A549 (cell line): ENCODE measurements around the gene TTC28. TPM values are rescaled to one million over a fixed set of nuclear protein-coding genes. Genes with fewer than 3 reads are reported as not detected.
"Not testable (repeated sequence)": the region's sequence is repeated elsewhere in the genome, so short reads cannot be mapped to it uniquely, and the experiment has no call there.

Source experiments
- ATAC-seq, 2 experiments: fragments of 200-7000 bp in 1 of 2; fragments of >200 bp in 1 of 2; cut with Nextera tagmentation in 1 of 2; cut with Tn5 transposase in 1 of 2; 3 replicates each; pipeline versions ENCODE4 v1.8.0 to v1.9.1; 2018 to 2020; ENCODE audit warnings: mild to moderate bottlenecking in 1 of 2, moderate library complexity in 1 of 2
- CTCF ChIA-PET: fragments of 300-600 bp; sonication (Branson Sonifier 250); formaldehyde crosslinking; extraction: SDS; loops from one replicate; lab custom pipeline; 2021; ENCODE audit warnings: antibody characterized with exemption, inconsistent platforms; lab: Yijun Ruan, JAX
- POLR2A ChIA-PET: fragments of 350-600 bp; formaldehyde crosslinking; extraction: SDS; loops from one replicate; lab custom pipeline; 2021; ENCODE audit warnings: antibody characterized with exemption, inconsistent platforms; lab: Yijun Ruan, JAX
- DNase-seq, 2 experiments: peaks; one replicate each; pipeline versions ENCODE4 v3.0.0 to v3.0.0-alpha.2; 2011 to 2016; ENCODE audit warnings: low read depth in 1 of 2, low spot score in 1 of 2
- FAIRE-seq: peaks from 2 replicates; lab custom pipeline; 2011; peaks lifted over from hg19 to GRCh38; lab: Jason Lieb, UNC
- H3K27ac ChIP-seq, 2 experiments: fragments of >200 bp; sonication (Bioruptor Twin); formaldehyde crosslinking; 3 replicates each; pipeline ENCODE4 v1.5.1; 2016 to 2017
- H3K4me1 ChIP-seq: fragments of >200 bp; sonication (Bioruptor Twin); formaldehyde crosslinking; 3 replicates; pipeline ENCODE4 v1.6.1; 2016
- H3K4me2 ChIP-seq: fragments of >200 bp; sonication (Bioruptor Twin); formaldehyde crosslinking; 3 replicates; pipeline ENCODE4 v1.6.1; 2016
- H3K4me3 ChIP-seq: fragments of >200 bp; sonication (Bioruptor Twin); formaldehyde crosslinking; 3 replicates; pipeline ENCODE4 v1.5.1; 2016
- H3K9me3 ChIP-seq: fragments of >200 bp; sonication (Bioruptor Twin); formaldehyde crosslinking; 3 replicates; pipeline ENCODE4 v1.6.1; 2016
- CBX2 ChIP-seq: fragments of 200-600 bp; sonication (generic); IDR thresholded peaks from 2 replicates; pipeline ENCODE4 v1.6.1; 2016; ENCODE audit warnings: low read depth, mild to moderate bottlenecking, borderline replicate concordance
- CBX8 ChIP-seq: fragments of 200-600 bp; sonication (generic); IDR thresholded peaks from 2 replicates; pipeline ENCODE4 v1.6.1; 2016
- EP300 ChIP-seq, 2 experiments: fragments of >200 bp; sonication (Bioruptor Twin); formaldehyde crosslinking; IDR thresholded peaks; 2 replicates in 1 of 2; 3 replicates in 1 of 2; pipeline ENCODE4 v1.6.1; 2016 to 2017
- ESRRA ChIP-seq: fragments of 150-350 bp; IDR thresholded peaks from 2 replicates; pipeline ENCODE4 v1.6.1; 2014; ENCODE audit warnings: mild to moderate bottlenecking, low read length, borderline replicate concordance
- FOSL2 ChIP-seq, 2 experiments: fragments of 450-650 bp in 1 of 2; fragments of >200 bp in 1 of 2; sonication (Bioruptor Twin) in 1 of 2; formaldehyde crosslinking; IDR thresholded peaks; 2 replicates each; pipeline versions ENCODE4 v1.5.0 to v1.6.1; 2016 to 2020; ENCODE audit warnings: mild to moderate bottlenecking in 1 of 2, moderate library complexity in 1 of 2
- HDAC2 ChIP-seq: fragments of 200-600 bp; sonication (generic); IDR thresholded peaks from 2 replicates; pipeline ENCODE4 v1.6.1; 2016
- HEYL ChIP-seq: fragments of 250-450 bp; sonication (Bioruptor Pico); IDR thresholded peaks from 2 replicates; pipeline ENCODE4 v1.8.0; 2021; ENCODE audit warnings: mild to moderate bottlenecking, moderate library complexity
- HOXA7 ChIP-seq: fragments of 250-450 bp; sonication (Bioruptor Pico); IDR thresholded peaks from 2 replicates; pipeline ENCODE4 v1.5.0; 2020; ENCODE audit warnings: mild to moderate bottlenecking, moderate library complexity
- HOXB5 ChIP-seq: fragments of 250-450 bp; sonication (Bioruptor Pico); IDR thresholded peaks from 2 replicates; pipeline ENCODE4 v1.5.0; 2020; ENCODE audit warnings: mild to moderate bottlenecking, moderate library complexity
- JUN ChIP-seq, 2 experiments: fragments of >200 bp; sonication (Bioruptor Twin); formaldehyde crosslinking; IDR thresholded peaks; 2 replicates in 1 of 2; 3 replicates in 1 of 2; pipeline ENCODE4 v1.6.1; 2016 to 2017
- JUNB ChIP-seq: fragments of >200 bp; sonication (Bioruptor Twin); formaldehyde crosslinking; IDR thresholded peaks from 2 replicates; pipeline ENCODE4 v1.6.1; 2016
- KDM1A ChIP-seq: fragments of 200-600 bp; sonication (generic); IDR thresholded peaks from 2 replicates; pipeline ENCODE4 v1.6.1; 2016; ENCODE audit warnings: low read depth, mild to moderate bottlenecking
- KDM5A ChIP-seq: fragments of 200-600 bp; sonication (generic); IDR thresholded peaks from 2 replicates; pipeline ENCODE4 v1.6.1; 2016; ENCODE audit warnings: antibody characterized with exemption, mild to moderate bottlenecking
- MAFK ChIP-seq: fragments of 450-650 bp; IDR thresholded peaks from 2 replicates; pipeline ENCODE4 v1.6.1; 2014; ENCODE audit not compliant: partially characterized antibody
- MAX ChIP-seq: IDR thresholded peaks from 2 replicates; pipeline ENCODE4 v1.6.1; 2012
- MYC ChIP-seq: IDR thresholded peaks from 2 replicates; pipeline ENCODE4 v1.6.1; 2012; ENCODE audit warnings: mild to moderate bottlenecking, inconsistent platforms, low read length, improper control_type of control experiment, borderline replicate concordance
- NFE2L2 ChIP-seq: fragments of 150-350 bp; conservative IDR thresholded peaks from 2 replicates; pipeline ENCODE4 v1.6.1; 2014; ENCODE audit warnings: low read length
- NPAS2 ChIP-seq: fragments of 250-450 bp; sonication (Bioruptor Pico); IDR thresholded peaks from 2 replicates; pipeline ENCODE4 v1.8.0; 2022; ENCODE audit warnings: mild to moderate bottlenecking, moderate library complexity, borderline replicate concordance
- NR3C1 ChIP-seq: fragments of >200 bp; sonication (Bioruptor Twin); formaldehyde crosslinking; IDR thresholded peaks from 3 replicates; pipeline ENCODE4 v1.6.1; 2017
- PHF8 ChIP-seq: fragments of 200-600 bp; sonication (generic); IDR thresholded peaks from 2 replicates; pipeline ENCODE4 v1.6.1; 2016; ENCODE audit warnings: low read depth, mild to moderate bottlenecking, antibody characterized with exemption, moderate library complexity, borderline replicate concordance
- POLR2A ChIP-seq: IDR thresholded peaks from 2 replicates; pipeline ENCODE4 v1.6.1; 2012; ENCODE audit warnings: mild to moderate bottlenecking, low read length
- RAD21 ChIP-seq, 2 experiments: fragments of >200 bp in 1 of 2; sonication (Bioruptor Twin) in 1 of 2; formaldehyde crosslinking in 1 of 2; IDR thresholded peaks in 1 of 2; conservative IDR thresholded peaks in 1 of 2; 2 replicates in 1 of 2; 3 replicates in 1 of 2; pipeline ENCODE4 v1.6.1; 2012 to 2018; ENCODE audit warnings: inconsistent platforms in 1 of 2
- RFX5 ChIP-seq: fragments of 450-650 bp; IDR thresholded peaks from 2 replicates; pipeline ENCODE4 v1.7.1; 2014; ENCODE audit warnings: antibody characterized with exemption, mild to moderate bottlenecking, moderate library complexity
- SREBF2 ChIP-seq: fragments of 450-650 bp; IDR thresholded peaks from 2 replicates; pipeline ENCODE4 v1.6.1; 2014; ENCODE audit warnings: mild to moderate bottlenecking, moderate library complexity
- USF2 ChIP-seq: fragments of 450-650 bp; IDR thresholded peaks from 2 replicates; pipeline ENCODE4 v1.6.1; 2014; ENCODE audit warnings: antibody characterized with exemption
- ZFP36 ChIP-seq: fragments of 450-650 bp; IDR thresholded peaks from 2 replicates; pipeline ENCODE4 v1.6.1; 2014; ENCODE audit warnings: borderline replicate concordance; ENCODE audit not compliant: partially characterized antibody
- ZSCAN20 ChIP-seq: fragments of 250-450 bp; sonication (Bioruptor Pico); IDR thresholded peaks from 2 replicates; pipeline ENCODE4 v1.8.0; 2022; ENCODE audit warnings: mild to moderate bottlenecking, moderate library complexity
- WGBS: methylation state at CpG from one replicate; pipeline ENCODE4 v1.1.6; 2017; ENCODE audit errors: missing lambda C conversion rate; 5-methylcytosine and 5-hydroxymethylcytosine counted together
- polyA minus RNA-seq: library from RNA; depleted of rRNA, polyadenylated mRNA; stranded (reverse); fragments of >200 nt; gene quantifications from 2 replicates; pipeline ENCODE4 v1.2.3, GENCODE V29; 2011; rRNA and poly(A)+ RNA removed
- polyA plus RNA-seq, 4 experiments: library from polyadenylated mRNA; depleted of rRNA in 3 of 4; stranded (reverse); fragments of >200 nt; fragmentation: RNase III in 1 of 4; extraction: RNeasy Plus Mini Kit Qiagen cat#74134 plus additional on column Dnase treatment in 1 of 4; gene quantifications; 2 replicates in 3 of 4; 3 replicates in 1 of 4; pipeline ENCODE4 v1.2.3, GENCODE V29; 2011 to 2017
- TF ChIP-seq, protein P1 (sequence below): IDR thresholded peaks from 2 replicates; pipeline ENCODE4 v1.6.1; 2012; ENCODE audit warnings: low read depth, borderline replicate concordance

Gene TTC28
- polyA plus RNA-seq (2011; rRNA removed) (3.8 and 5.9 TPM in 2 replicates), polyA plus RNA-seq (2017; fragmentation: RNase III; extraction: RNeasy Plus Mini Kit Qiagen cat#74134 plus additional on column Dnase treatment) (2.6 to 3.0 TPM (median 2.6 TPM) in 3 replicates), polyA minus RNA-seq (14.7 and 16.2 TPM in 2 replicates)
- 2.4 TPM in 2 replicates for polyA plus RNA-seq (2012; cell fraction: cytosol; rRNA removed)
- 10.8 and 11.6 TPM in 2 replicates for polyA plus RNA-seq (2012; cell fraction: nucleus; rRNA removed)

DNA sequence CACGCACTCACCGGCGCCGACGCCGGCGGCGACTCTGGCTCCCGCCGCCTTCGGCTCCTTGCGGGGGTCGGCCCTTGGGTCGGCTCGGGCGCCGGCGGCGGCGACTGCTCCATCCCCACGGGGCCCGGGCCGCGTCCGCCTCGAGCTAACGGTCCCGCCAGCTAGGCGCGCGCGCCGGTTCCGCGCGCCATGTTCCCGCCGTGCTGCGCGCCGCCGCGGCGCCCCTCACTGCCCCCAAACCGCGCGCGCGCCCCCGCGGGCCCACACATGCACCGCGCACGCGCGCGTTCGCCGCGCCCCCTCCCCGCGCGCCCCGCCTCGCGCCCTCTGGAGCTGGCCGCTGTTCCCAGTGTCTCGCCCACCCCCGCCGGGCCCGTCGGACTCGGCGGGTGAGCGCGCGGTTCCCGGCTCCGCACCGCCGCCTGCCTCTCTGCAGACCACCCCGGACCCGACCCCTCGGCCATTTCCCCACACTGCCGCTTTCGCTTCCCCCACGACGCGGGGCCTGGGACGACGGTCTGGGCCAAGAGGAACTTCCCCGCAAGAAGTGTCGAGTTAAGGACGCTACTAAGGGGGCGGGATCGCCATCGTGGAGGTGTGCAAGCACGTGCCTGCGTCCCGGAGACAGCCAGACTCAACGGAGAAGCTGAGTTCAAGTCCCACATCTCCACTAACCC lies at the start of gene TTC28:
Gene TTC28 (minus strand): TSS at position 230 of the 677 bp plus-strand sequence. CDS start 117 bp downstream, at position 113.
- CTCF ChIA-PET = interaction anchor here (1.6 kb wide), 1 partner anchor 93 kb away, joined by 3 read pairs; the partner anchor contains the start of gene CCDC117
- peak; percentile 45; the same call in 1 of the 2 replicates for TF ChIP-seq PHF8
- peak; percentile 88 for TF ChIP-seq MAX
- TF ChIP-seq JUN (IDR thresholded peaks at IDR 0.05) = peak in 1 of 2 experiments; percentile 31; a peak in 2 of 5 replicates
- TF ChIP-seq, protein P1, sequence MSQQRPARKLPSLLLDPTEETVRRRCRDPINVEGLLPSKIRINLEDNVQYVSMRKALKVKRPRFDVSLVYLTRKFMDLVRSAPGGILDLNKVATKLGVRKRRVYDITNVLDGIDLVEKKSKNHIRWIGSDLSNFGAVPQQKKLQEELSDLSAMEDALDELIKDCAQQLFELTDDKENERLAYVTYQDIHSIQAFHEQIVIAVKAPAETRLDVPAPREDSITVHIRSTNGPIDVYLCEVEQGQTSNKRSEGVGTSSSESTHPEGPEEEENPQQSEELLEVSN = peak; percentile 91
- 0 out of 2 replicates have a peak, but pooled peaks have one; percentile 15 for TF ChIP-seq POLR2A
- Histone ChIP-seq H3K4me1 (peaks cover 13% of the 10 kb centered on the region; the same call in 2 of the 3 replicates), H3K27ac (peak within 1 kb of the TSS; percentile 98 to 99), H3K4me3 (peak within 1 kb of the TSS; percentile 99), H3K4me2 (peak within 1 kb of the TSS; percentile 78)
- not testable (repeated sequence) for FAIRE-seq, H3K9me3 ChIP-seq
- WGBS = 5% methylated on average over 11 of the region's 101 CpGs
- 0 out of 6 replicates have a peak, but pooled peaks of 1 of the 2 experiments have one; percentile 19 for ATAC-seq
- POLR2A ChIA-PET = interaction anchor here (0.6 to 1.8 kb wide), 5 partner anchors 32 to 120 kb away, joined by 3 to 6 read pairs (median 4); no protein-coding TSS in a partner anchor
- peak; percentile 6 to 77 for DNase-seq

DNA sequence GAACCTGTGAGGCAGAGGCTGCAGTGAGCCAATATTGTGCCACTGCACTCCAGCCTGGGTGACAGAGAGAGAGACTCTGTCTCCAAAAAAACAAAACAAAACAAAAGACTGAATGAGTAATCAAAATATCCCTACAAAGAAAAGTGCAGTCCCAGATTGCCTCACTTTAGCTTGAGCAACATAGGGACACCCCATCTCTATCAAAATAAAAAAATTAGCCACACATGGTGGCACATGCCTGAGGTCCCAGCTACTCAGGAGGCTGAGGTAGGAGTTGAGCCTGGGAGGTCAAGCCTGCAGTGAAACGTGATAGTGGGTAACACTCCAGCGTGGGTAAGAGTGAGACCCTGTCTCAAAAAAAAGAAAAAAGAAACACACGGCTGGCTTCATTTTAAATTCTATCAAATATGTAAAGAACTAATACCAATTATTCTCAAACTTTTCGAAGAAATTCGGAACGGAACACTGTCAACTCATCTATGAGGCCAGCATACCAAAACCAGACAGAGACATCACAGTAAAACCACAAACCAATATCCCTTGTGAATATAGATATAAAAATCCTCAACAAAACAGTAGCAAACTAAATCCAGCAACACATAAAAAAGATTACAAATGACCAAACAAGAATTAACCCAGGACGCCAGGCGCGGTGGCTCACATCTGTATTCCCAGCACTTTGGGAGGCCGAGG lies 49.1 kb upstream of the TTC28 start:
- no peak for FAIRE-seq
- ATAC-seq = no peak
- Histone ChIP-seq H3K4me1 (no peaks in the 10 kb centered on the region), H3K4me3 (no peak overlapping the region), H3K4me2 (no peak overlapping the region), H3K27ac (peak overlapping the region in 1 of 2 experiments; percentile 33; a peak in 1 of 6 replicates), H3K9me3 (no peaks in the 10 kb centered on the region)
- DNase-seq = no peak
- TF ChIP-seq HOXB5 (CRISPR knock-in tag) (no peak), CBX2 (no peak), HDAC2 (no peak), ESRRA (no peak), USF2 (no peak), KDM1A (no peak), RAD21 (conservative IDR thresholded peaks at IDR 0.05 in 1 of 2, IDR thresholded peaks at IDR 0.05 in 1 of 2) (no peak), FOSL2 (IDR thresholded peaks at IDR 0.05) (no peak), FOSL2 (CRISPR knock-in tag; IDR thresholded peaks at IDR 0.05) (no peak), CBX8 (no peak)
- POLR2A ChIA-PET = no interaction called here
- WGBS = 92% methylated on average over 10 of the region's 10 CpGs
- CTCF ChIA-PET = no interaction called here

- TF ChIP-seq NR3C1 = no peak
- TF ChIP-seq SREBF2 = no peak
- TF ChIP-seq JUNB = no peak
- TF ChIP-seq KDM5A = no peak
- TF ChIP-seq MAFK = no peak
- no peak for TF ChIP-seq CBX2
- TF ChIP-seq USF2 = no peak
- no peak for TF ChIP-seq NPAS2 (CRISPR knock-in tag)
- no peak for TF ChIP-seq ZSCAN20 (CRISPR knock-in tag)
- no peak for TF ChIP-seq MYC
- no peak for TF ChIP-seq ZFP36
- no peak for TF ChIP-seq NFE2L2
- no peak for TF ChIP-seq RFX5
- no peak for TF ChIP-seq POLR2A
- no peak for TF ChIP-seq HOXA7 (CRISPR knock-in tag)
- TF ChIP-seq EP300 (IDR thresholded peaks at IDR 0.05) = no peak
- no peak for TF ChIP-seq HEYL (CRISPR knock-in tag)
- Histone ChIP-seq H3K4me2 (no peak overlapping the region), H3K9me3 (no peaks in the 10 kb centered on the region), H3K4me1 (no peaks in the 10 kb centered on the region), H3K4me3 (no peak overlapping the region), H3K27ac (no peak overlapping the region)
- ATAC-seq (no peak), DNase-seq (no peak), FAIRE-seq (no peak)
- CTCF ChIA-PET = no interaction called here
- POLR2A ChIA-PET = no interaction called here
- 100% methylated on average over 1 of the region's 1 CpG for WGBS
These were observed 48.4 kb upstream of the TTC28 start for GRCh38 chr22:28728002-28728401.
